GM04503 (cell line): ENCODE results near the gene SP1.

Experiments
- DNase-seq: peaks from one replicate; pipeline ENCODE4 v3.0.0-alpha.2; 2012; ENCODE audit warnings: low read depth

The SP1 gene

GRCh38 chr12:53451661-53452158, 71.7 kb downstream of the SP1 start, which contains the start of gene PCBP2:
PCBP2 (plus strand) TSS chr12:53452102; CDS start chr12:53454801, 2,699 bp downstream.
- peak; percentile 97 for DNase-seq

GRCh38 chr12:53452159-53453077, 72.4 kb downstream of the SP1 start:
- peak; percentile 28 for DNase-seq

DNA sequence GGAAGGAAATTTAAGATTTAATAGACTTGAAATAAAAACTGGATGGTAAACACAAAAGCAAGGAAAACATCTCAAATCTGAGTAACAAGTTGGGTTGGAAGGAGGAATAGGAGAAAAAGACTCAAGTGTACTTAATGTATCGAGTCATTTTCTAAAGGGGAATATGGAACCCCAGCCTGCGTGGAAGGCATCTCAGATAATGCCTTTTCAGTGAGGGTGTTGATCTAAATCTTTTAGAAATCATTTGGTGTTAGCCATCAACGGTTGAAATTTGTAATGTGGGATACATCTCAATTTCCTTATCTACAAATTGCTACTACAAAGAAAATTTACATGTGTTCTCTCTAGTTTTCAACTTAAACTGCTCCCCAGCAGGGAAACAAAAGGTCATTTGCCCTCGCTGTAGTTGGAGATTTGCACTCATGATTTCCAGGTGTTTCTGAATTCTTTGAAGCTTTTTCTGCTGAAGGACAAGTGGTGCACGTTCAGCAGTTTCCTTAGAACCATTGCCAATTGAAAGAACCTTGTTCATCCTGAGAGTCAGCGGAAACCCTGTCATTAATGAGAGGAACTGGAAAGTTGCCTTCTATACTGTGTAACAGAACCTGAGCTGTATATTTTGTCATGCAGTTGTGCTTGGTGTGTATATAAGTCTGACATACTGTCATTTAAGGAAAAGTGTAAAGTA, 74.1 kb downstream of the SP1 start:
- DNase-seq = no peak

GRCh38 chr12:53454707-53455106, 74.7 kb downstream of the SP1 start:
- no peak for DNase-seq

GRCh38 chr12:53456654-53457366, 76.8 kb downstream of the SP1 start:
- DNase-seq = no peak

DNA sequence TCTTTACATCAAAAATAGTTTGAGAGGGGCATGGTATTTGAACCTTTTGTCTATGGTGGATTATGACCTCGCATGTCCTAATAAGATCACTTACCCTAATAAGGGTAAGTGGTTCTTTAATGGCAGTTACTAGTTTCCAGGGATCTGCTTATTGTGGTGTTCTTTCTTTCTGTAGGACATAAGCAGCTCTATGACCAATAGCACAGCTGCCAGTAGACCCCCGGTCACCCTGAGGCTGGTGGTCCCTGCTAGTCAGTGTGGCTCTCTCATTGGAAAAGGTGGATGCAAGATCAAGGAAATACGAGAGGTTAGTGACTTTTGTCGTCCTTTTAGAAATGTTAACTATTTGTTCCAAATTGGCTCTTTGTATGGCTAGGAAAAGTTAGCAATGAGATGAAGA, 79.1 kb downstream of the SP1 start:
- DNase-seq = no peak

GRCh38 chr12:53461059-53461458, 81.1 kb downstream of the SP1 start:
- no peak for DNase-seq

DNA sequence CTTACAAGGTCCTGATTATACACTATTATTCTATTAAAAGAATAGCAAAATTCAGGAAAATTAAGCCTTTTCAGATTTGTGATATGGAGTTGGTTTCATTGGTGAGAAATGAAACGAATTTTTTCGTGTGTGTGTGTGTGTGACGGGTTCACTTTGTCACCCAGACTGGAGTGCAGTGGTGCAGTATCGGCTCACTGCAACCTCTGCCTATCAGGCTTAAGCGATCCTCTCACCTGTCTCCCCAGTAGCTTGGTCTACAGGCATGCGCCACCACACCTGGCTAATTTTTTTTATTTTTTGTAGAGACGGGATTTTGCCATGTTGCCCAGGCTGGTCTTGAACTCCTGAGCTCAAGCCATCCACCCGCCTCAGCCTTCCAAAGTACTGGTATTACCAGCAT, 81.6 kb downstream of the SP1 start:
- no peak for DNase-seq

DNA sequence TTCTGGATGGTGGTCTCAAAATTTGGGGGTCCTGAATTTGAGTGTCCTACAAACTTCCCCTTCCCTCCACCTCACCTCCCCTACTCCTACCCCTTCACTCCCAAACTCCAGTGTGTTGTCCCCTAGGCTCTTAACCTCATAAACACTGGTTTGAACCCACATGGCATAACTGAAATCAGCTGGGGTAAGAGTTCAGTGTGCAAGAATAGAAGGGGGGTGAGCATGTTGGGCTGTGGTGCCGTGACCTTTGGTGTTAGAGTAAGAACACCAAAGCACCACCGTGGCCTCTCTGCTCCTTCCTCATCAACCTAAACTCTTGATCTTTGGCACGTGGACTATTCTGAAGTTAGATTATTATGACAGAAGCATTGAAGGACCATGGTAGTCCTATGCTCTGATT, 83.0 kb downstream of the SP1 start:
- no peak for DNase-seq

DNA sequence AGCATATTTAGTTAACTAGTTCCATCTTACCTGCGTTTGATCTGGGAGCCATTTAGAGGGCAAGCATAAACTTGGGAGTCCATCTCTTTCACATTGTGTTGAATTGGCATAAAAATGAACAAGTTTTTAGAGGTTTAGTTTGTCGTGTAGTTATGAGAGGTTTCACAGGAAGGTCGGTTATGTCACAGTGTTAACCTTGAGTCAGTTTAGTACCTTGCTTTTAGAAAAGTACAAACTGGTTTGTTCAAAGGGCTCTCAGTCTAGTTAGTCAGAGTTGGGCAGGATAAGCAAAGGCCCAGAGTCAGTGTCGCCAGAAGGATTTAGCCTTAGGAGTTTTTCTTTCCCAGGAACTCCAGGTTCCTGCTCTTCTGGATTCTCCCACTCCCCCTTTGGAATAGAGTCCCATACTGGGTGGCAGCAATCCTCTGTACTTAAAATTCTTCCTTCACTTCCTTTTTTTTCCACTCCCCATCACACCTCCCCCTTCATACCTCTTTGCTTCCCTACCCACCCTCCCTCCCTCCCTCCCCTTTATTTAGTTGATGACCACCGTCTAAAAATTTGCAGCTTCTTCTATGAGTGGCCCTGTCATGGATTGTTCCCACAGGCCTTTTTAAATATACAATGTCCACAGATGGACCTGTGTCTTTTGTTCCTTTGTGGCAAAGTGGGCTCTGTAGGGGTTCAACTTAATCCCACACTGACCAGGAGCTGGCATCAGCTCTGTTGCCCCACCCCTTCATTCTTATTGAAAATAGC, 84.0 kb downstream of the SP1 start:
- no peak for DNase-seq

DNA sequence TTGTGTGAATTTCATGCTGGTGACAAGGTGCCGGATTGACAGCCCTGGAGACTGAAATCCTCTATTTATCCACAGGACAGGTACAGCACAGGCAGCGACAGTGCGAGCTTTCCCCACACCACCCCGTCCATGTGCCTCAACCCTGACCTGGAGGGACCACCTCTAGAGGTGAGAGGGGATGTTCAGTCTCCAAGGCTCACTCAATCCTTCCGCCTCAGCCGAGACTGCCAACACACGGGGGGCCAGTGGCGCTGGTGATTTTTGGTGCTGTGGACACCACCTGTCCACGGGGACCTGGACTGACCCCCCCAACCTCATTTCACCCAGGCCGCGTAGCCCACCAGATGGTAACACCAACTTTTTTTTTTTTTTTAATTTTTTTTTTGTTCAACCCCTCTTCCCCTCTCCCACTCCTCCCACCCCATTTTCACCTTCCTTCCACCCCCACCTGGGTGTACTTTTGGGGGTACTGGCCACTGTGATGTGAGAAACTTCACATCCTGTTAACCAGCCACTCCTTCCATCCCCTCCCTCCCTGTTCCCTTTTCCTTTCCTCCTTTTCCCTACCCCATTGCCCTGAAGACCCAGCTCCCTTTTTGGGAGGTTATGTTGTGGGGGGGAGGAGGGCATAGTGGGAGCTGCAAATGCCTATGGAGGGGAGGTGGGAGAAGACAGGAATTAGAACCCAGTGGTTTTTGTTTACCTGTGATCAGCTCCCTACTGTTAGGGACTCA, 84.9 kb downstream of the SP1 start:
- no peak for DNase-seq

DNA sequence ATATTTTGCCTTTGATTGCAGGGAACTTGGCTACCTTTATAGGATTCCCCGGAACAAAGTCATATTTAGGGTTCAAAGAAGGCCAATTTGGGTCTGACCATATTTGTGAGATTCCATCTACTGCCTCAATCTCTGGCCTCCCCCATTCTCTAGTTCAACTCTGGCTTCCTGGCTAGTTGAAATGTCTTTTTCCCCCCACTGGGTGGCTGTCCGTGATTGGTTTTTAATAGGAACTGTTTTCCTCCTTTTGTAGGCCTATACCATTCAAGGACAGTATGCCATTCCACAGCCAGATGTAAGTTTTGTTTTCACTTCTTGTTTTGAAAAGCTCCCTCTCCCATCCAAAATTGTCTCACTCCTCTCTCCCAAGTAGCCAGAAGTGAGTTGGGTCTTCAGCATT, 85.7 kb downstream of the SP1 start:
- no peak for DNase-seq
